ENCODE measurements around the gene PPP4R4. TPM values are rescaled to one million over a fixed set of nuclear protein-coding genes. Genes with fewer than 3 reads are reported as not detected.
"Not testable (repeated sequence)": the region's sequence is repeated elsewhere in the genome, so short reads cannot be mapped to it uniquely, and the experiment has no call there.

The PPP4R4 gene
- total RNA-seq, 6 donors from 2014 or later = 3.0 to 18.4 (median 6.3) TPM

- DNase-seq (no peak), ATAC-seq (ENCODE audit: low FRiP score in 2 of 2) (no peak)
- no peaks in the 10 kb centered on the region for H3K9me3 ChIP-seq
- no peak for TF ChIP-seq POLR2AphosphoS5 (IDR thresholded peaks at IDR 0.05)
- no peak for TF ChIP-seq POLR2A (IDR thresholded peaks at IDR 0.05)
- TF ChIP-seq CTCF (IDR thresholded peaks at IDR 0.05) = no peak
- no peak for TF ChIP-seq EP300 (IDR thresholded peaks at IDR 0.05)
- no peaks in the 10 kb centered on the region for H3K4me1 ChIP-seq
- 52 to 71% methylated on average over 3 of the region's 3 CpGs for WGBS, 2 donors
- H3K27me3 ChIP-seq = no peaks in the 10 kb centered on the region
- no peaks in the 10 kb centered on the region for H3K36me3 ChIP-seq
- no peak overlapping the region for H3K4me3 ChIP-seq
- no peak overlapping the region for H3K27ac ChIP-seq
Observed at GRCh38 chr14:94293578-94293924, 119.4 kb downstream of the PPP4R4 start.

GRCh38 chr14:94295360-94296180, 121.4 kb downstream of the PPP4R4 start:
- H3K9me3 ChIP-seq = no peaks in the 10 kb centered on the region
- H3K36me3 ChIP-seq = no peaks in the 10 kb centered on the region
- ATAC-seq (ENCODE audit: low FRiP score in 2 of 2) (no peak), DNase-seq (no peak)
- TF ChIP-seq CTCF (IDR thresholded peaks at IDR 0.05) (no peak), EP300 (IDR thresholded peaks at IDR 0.05) (no peak), POLR2A (IDR thresholded peaks at IDR 0.05) (no peak), POLR2AphosphoS5 (IDR thresholded peaks at IDR 0.05) (no peak)
- no peak overlapping the region for H3K27ac ChIP-seq
- H3K27me3 ChIP-seq = no peaks in the 10 kb centered on the region
- H3K4me3 ChIP-seq = no peak overlapping the region
- H3K4me1 ChIP-seq = no peaks in the 10 kb centered on the region
- WGBS, 2 donors = 64 to 69% methylated on average over 9 of the region's 9 CpGs

- not testable (repeated sequence) for H3K9me3 ChIP-seq; H3K27me3 ChIP-seq; H3K4me1 ChIP-seq; ATAC-seq (ENCODE audit: low FRiP score in 2 of 2); H3K36me3 ChIP-seq; DNase-seq; H3K4me3 ChIP-seq; H3K27ac ChIP-seq
- 46 to 81% methylated on average over 4 of the region's 4 CpGs for WGBS, 2 donors
Observed at GRCh38 chr14:94296181-94296545, 122.0 kb downstream of the PPP4R4 start.

GRCh38 chr14:94298130-94298529, 124.0 kb downstream of the PPP4R4 start:
- ATAC-seq (ENCODE audit: low FRiP score in 2 of 2) = no peak
- Histone ChIP-seq H3K4me1 (no peaks in the 10 kb centered on the region), H3K4me3 (no peak overlapping the region), H3K27ac (no peak overlapping the region), H3K27me3 (no peaks in the 10 kb centered on the region), H3K9me3 (no peaks in the 10 kb centered on the region), H3K36me3 (no peaks in the 10 kb centered on the region)
- TF ChIP-seq POLR2A (IDR thresholded peaks at IDR 0.05) (no peak), CTCF (IDR thresholded peaks at IDR 0.05) (no peak), EP300 (IDR thresholded peaks at IDR 0.05) (no peak), POLR2AphosphoS5 (IDR thresholded peaks at IDR 0.05) (no peak)
- DNase-seq = no peak
- 92 to 95% methylated on average over 15 of the region's 15 CpGs for WGBS, 2 donors

GRCh38 chr14:94303111-94303510, 129.0 kb downstream of the PPP4R4 start:
- Histone ChIP-seq H3K4me1 (no peaks in the 10 kb centered on the region), H3K4me3 (no peak overlapping the region), H3K36me3 (no peaks in the 10 kb centered on the region), H3K9me3 (peaks cover 0 to 6% (median 3%) of the 10 kb centered on the region in 4 donors), H3K27me3 (no peaks in the 10 kb centered on the region), H3K27ac (no peak overlapping the region)
- DNase-seq = no peak
- 85 to 88% methylated on average over 7 of the region's 7 CpGs for WGBS, 2 donors
- no peak for ATAC-seq (ENCODE audit: low FRiP score in 2 of 2)
- TF ChIP-seq CTCF (IDR thresholded peaks at IDR 0.05) = no peak
- no peak for TF ChIP-seq POLR2AphosphoS5 (IDR thresholded peaks at IDR 0.05)
- no peak for TF ChIP-seq EP300 (IDR thresholded peaks at IDR 0.05)
- TF ChIP-seq POLR2A (IDR thresholded peaks at IDR 0.05) = no peak

All from upper lobe of left lung (tissue), 6 donors.